OCI-LY7 (cell line): Measurements from ENCODE around the gene CD52. TPM values are rescaled to one million over a fixed set of nuclear protein-coding genes. Genes with fewer than 3 reads are reported as not detected.

Experiments used
- BruUV-seq: library from RNA; stranded (reverse); fragments of 400-500 nt; replicated peaks from 2 replicates; lab custom pipeline; 2021; lab: Mats Ljungman, UMichigan
- CTCF ChIA-PET: fragments of 300-600 bp; sonication (Branson Sonifier 250); formaldehyde crosslinking; loops from one replicate; lab custom pipeline; 2022; ENCODE audit warnings: antibody characterized with exemption; ENCODE audit not compliant: unreplicated experiment; lab: Charles Lee
- POLR2A ChIA-PET: fragments of 300-600 bp; sonication (Branson Sonifier 250); formaldehyde crosslinking; loops from one replicate; lab custom pipeline; 2022; ENCODE audit warnings: antibody characterized with exemption; lab: Charles Lee
- DNase-seq: peaks from one replicate; pipeline ENCODE4 v3.0.0-alpha.2; 2015; ENCODE audit warnings: low spot score
- H2AFZ ChIP-seq: fragments of 200-600 bp; sonication (generic), shearing (Covaris generic); 2 replicates; pipeline ENCODE4 v1.6.1; 2014; ENCODE audit warnings: mild to moderate bottlenecking, antibody characterized with exemption, low read length, moderate library complexity
- H3K27ac ChIP-seq: fragments of 200-600 bp; sonication (generic); 2 replicates; pipeline ENCODE4 v1.5.1; 2014; ENCODE audit warnings: mixed run types, low read depth, mild to moderate bottlenecking, moderate library complexity, low read length, inconsistent platforms; ENCODE audit not compliant: poor library complexity, severe bottlenecking
- H3K36me3 ChIP-seq: fragments of 200-600 bp; sonication (generic); 2 replicates; pipeline ENCODE4 v1.6.1; 2014; ENCODE audit warnings: mild to moderate bottlenecking, antibody characterized with exemption, low read length, moderate library complexity, mixed read lengths; ENCODE audit not compliant: insufficient read depth
- H3K4me1 ChIP-seq: fragments of 200-600 bp; sonication (generic); 2 replicates; pipeline ENCODE4 v1.5.1; 2014; ENCODE audit warnings: mild to moderate bottlenecking, low read length; ENCODE audit not compliant: insufficient read depth, poor library complexity, severe bottlenecking
- H3K4me2 ChIP-seq: fragments of 200-600 bp; sonication (generic); 2 replicates; pipeline ENCODE4 v1.6.1; 2014; ENCODE audit warnings: mild to moderate bottlenecking, low read length
- H3K4me3 ChIP-seq: fragments of 200-600 bp; sonication (generic); 2 replicates; pipeline ENCODE4 v1.5.1; 2014; ENCODE audit warnings: mild to moderate bottlenecking, low read depth, low read length; ENCODE audit not compliant: poor library complexity, severe bottlenecking
- H3K79me2 ChIP-seq: fragments of 200-600 bp; sonication (generic); 2 replicates; pipeline ENCODE4 v1.6.1; 2016; ENCODE audit warnings: low read depth, mild to moderate bottlenecking, low read length, moderate library complexity, mixed read lengths; ENCODE audit not compliant: insufficient read depth
- H3K9me2 ChIP-seq: fragments of 200-600 bp; sonication (generic); 2 replicates; pipeline ENCODE4 v1.6.1; 2016; ENCODE audit warnings: mild to moderate bottlenecking, low read length, mixed read lengths; ENCODE audit not compliant: insufficient read depth
- H3K9me3 ChIP-seq: fragments of 200-600 bp; sonication (generic); 2 replicates; pipeline ENCODE4 v1.6.1; 2014; ENCODE audit warnings: mild to moderate bottlenecking, mixed run types, low read length, mixed read lengths
- H4K20me1 ChIP-seq: fragments of 200-600 bp; sonication (generic); 2 replicates; pipeline ENCODE4 v1.6.1; 2014; ENCODE audit warnings: mild to moderate bottlenecking, antibody characterized with exemption, low read length, moderate library complexity, mixed read lengths; ENCODE audit not compliant: insufficient read depth
- CTCF ChIP-seq: fragments of 200-600 bp; sonication (generic); conservative IDR thresholded peaks from 2 replicates; pipeline ENCODE4 v1.5.1; 2014; ENCODE audit warnings: mild to moderate bottlenecking, antibody characterized with exemption, low read length, moderate library complexity, mixed read lengths
- EZH2phosphoT487 ChIP-seq: fragments of 200-600 bp; sonication (generic); IDR thresholded peaks from 2 replicates; pipeline ENCODE4 v1.6.1; 2018; ENCODE audit warnings: low read depth, borderline replicate concordance, mild to moderate bottlenecking, mixed run types, antibody characterized with exemption, low read length, moderate library complexity, mixed read lengths
- intact Hi-C: fragments of 100-400 bp; cut with micrococcal nuclease; formaldehyde crosslinking; loops from one replicate; pipeline ENCODE4 v1.10.0; 2022; ENCODE audit not compliant: unreplicated experiment
- total RNA-seq, 2 experiments: library from RNA; depleted of rRNA in 1 of 2; stranded (reverse); fragments of >200 nt in 1 of 2; shearing (Covaris generic) in 1 of 2; gene quantifications; 2 replicates each; pipeline ENCODE4 v1.2.3, GENCODE V29; 2014 to 2022

Gene CD52
- total RNA-seq, 2 experiments from 2014 or later, result 470 to 769 TPM

DNA sequence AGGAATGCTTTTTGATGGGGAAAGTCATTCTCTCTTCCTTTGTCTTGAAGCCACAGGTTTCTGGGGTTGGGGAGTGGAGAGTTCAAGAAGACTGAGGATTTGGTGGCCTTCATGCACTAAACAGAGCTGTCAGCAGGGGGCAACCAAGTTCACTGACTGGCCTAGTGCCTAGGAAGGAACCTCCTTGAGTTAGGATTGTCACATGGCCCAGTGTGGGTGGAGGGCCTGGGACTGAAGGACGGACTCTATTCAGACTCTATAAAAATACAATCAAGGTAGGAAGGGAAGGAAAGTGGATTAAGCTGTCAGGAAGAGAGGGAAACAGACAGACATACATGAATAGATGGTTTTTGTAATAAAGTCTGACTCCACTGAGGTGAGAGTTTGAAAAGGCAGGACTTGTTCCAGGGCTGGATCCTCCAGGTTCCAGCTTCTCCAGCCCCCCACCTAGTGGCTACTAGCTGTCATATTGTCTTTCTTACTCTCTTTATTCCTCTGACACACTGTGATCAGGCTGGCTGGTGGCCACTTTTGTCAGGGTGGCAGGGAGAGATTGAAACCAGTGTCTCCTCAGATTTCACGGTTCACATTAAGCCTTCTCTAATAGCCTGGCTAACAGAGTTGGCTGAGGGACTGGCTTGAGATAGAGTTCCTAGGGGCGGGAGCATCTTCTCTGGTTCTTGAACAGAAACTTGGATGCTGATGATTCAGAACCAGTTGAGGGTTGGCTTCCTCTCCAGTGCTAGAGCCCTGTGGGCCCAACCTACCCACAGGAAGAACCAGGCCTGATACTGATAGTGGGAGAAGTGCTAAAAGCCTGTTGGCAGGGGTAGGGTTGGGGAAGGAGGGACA lies 42.0 kb upstream of the CD52 start:
- no peak overlapping the region for H3K4me3 ChIP-seq
- H3K4me1 ChIP-seq, result peaks cover 30% of the 10 kb centered on the region

DNA sequence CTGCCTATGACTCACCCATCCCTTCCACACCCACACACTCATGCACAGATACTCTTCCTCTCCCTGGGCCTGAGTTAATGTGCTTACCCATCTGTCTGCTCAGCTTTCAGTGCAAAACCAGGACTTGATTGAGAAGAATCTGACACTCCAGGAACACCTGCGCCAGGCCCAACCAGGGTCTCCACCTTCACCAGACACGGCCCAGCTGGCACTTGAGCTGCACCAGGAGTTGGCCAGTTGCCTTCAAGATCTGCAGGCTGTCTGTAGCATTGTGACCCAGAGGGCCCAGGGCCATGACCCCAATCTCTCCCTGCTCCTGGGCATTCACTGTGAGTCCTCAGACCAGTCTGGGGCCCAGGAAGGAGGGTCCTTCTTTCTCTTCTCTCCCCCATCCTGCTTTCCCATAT lies 41.3 kb upstream of the CD52 start:
- H3K4me3 ChIP-seq, result no peak overlapping the region
- no peaks in the 10 kb centered on the region for H3K79me2 ChIP-seq
- TF ChIP-seq EZH2phosphoT487, result no peak
- TF ChIP-seq CTCF, result no peak
- H3K9me2 ChIP-seq, result no peaks in the 10 kb centered on the region
- intact Hi-C loops, result no loop called here
- ChIA-PET CTCF (no interaction called here), POLR2A (interaction anchor here (0.5 to 1.0 kb wide), 2 partner anchors 39 to 40 kb away, joined by 3 to 4 read pairs; no protein-coding TSS in a partner anchor)
- H2AFZ ChIP-seq, result no peak overlapping the region
- H4K20me1 ChIP-seq, result no peaks in the 10 kb centered on the region
- BruUV-seq, result no TSS peak
- H3K27ac ChIP-seq, result no peak overlapping the region
- no peak for DNase-seq
- H3K36me3 ChIP-seq, result peaks cover 83% of the 10 kb centered on the region
- no peaks in the 10 kb centered on the region for H3K9me3 ChIP-seq
- peaks cover 30% of the 10 kb centered on the region for H3K4me1 ChIP-seq
- H3K4me2 ChIP-seq, result no peak overlapping the region

More for the DNA sequence above, 42.0 kb upstream of the CD52 start:
- Histone ChIP-seq H2AFZ (no peak overlapping the region), H3K4me2 (no peak overlapping the region), H3K27ac (peak overlapping the region; percentile 5), H3K79me2 (no peaks in the 10 kb centered on the region), H4K20me1 (no peaks in the 10 kb centered on the region), H3K9me2 (no peaks in the 10 kb centered on the region), H3K36me3 (peaks cover 83% of the 10 kb centered on the region), H3K9me3 (no peaks in the 10 kb centered on the region)
- ChIA-PET POLR2A (interaction anchor here (0.5 to 1.0 kb wide), 5 partner anchors 29 to 221 kb away, joined by 3 to 4 read pairs (median 3); no protein-coding TSS in a partner anchor), CTCF (interaction anchor here (0.5 kb wide), 1 partner anchor 10 kb away, joined by 3 read pairs; no protein-coding TSS in a partner anchor)
- intact Hi-C loops, result loop anchor here (2.0 kb wide), 1 partner anchor 141 kb away; no protein-coding TSS in a partner anchor
- peak; percentile 78 for DNase-seq
- TF ChIP-seq EZH2phosphoT487, result no peak
- peak; percentile 90 for TF ChIP-seq CTCF
- BruUV-seq, result no TSS peak
